DND-41 (cell line): ENCODE data around the gene LAMA2.

ENCODE experiments used
- CTCF ChIP-seq: IDR thresholded peaks from 2 replicates; pipeline ENCODE4 v1.5.1; 2012; ENCODE audit warnings: borderline replicate concordance, low read length, moderate library complexity, mild to moderate bottlenecking; ENCODE audit not compliant: poor library complexity, severe bottlenecking; ENCODE audit errors: extremely low read depth
- EZH2 ChIP-seq: IDR thresholded peaks from 3 replicates; pipeline ENCODE4 v1.6.1; 2012; ENCODE audit warnings: borderline replicate concordance, low read depth, mild to moderate bottlenecking, moderate library complexity, low read length, inconsistent platforms; ENCODE audit not compliant: severe bottlenecking

DNA sequence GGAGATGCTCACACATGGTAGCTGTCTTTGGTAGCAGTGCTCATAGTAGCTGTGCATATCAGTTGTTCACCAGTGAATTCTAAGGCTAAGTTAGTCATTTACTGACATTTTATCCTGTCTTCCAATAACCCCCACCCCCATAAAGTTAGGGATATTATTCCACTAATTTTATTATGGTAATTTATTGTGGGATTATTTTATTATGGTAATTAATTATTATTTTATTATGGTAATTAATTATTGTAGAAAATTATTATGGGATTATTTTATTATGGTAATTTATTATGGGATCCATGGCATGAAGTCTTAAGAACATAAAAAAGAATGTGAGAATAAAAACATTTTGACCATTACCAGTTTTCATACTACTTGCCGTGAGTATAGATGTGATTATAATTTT lies 406.5 kb downstream of the LAMA2 start:
- TF ChIP-seq CTCF (no peak), EZH2 (no peak)
